T-cell (primary cell): ENCODE data around the gene SP7. TPM values are rescaled to one million over a fixed set of nuclear protein-coding genes. Genes with fewer than 3 reads are reported as not detected.
"Not testable (repeated sequence)": the region's sequence is repeated elsewhere in the genome, so short reads cannot be mapped to it uniquely, and the experiment has no call there.

Source experiments
- ATAC-seq, 4 experiments: fragments of 200-7000 bp in 3 of 4; fragments of 150-1000 bp in 1 of 4; cut with Tn5 transposase; replicated peaks in 1 of 4; 1 replicate in 3 of 4; 2 replicates in 1 of 4; pipeline ENCODE4 v1.10.0; 2021; ENCODE audit warnings: moderate library complexity in 3 of 4, mild to moderate bottlenecking in 2 of 4, moderate number of reproducible peaks in 1 of 4
- CTCF ChIA-PET, 2 donors: fragments of 300-600 bp; sonication (Branson Sonifier 250); formaldehyde crosslinking; loops; one replicate each; lab custom pipeline; 2022; ENCODE audit warnings: antibody characterized with exemption in 2 of 2; lab: Charles Lee
- POLR2A ChIA-PET, 2 donors: fragments of 300-600 bp; sonication (Branson Sonifier 250); formaldehyde crosslinking; loops; one replicate each; lab custom pipeline; 2022; ENCODE audit warnings: antibody characterized with exemption in 2 of 2; lab: Charles Lee
- DNase-seq, 35 experiments: peaks; one replicate each; pipeline versions ENCODE4 v3.0.0 to v3.0.0-alpha.2; 2013 to 2023
- H3K27ac ChIP-seq: one replicate; pipeline ENCODE4 v1.5.1; 2013; ENCODE audit warnings: low read length
- H3K27me3 ChIP-seq, 2 experiments: replicated peaks in 1 of 2; 1 replicate in 1 of 2; 2 replicates in 1 of 2; pipeline versions ENCODE4 v1.6.1 to v1.7.0; 2013; ENCODE audit warnings: low read length in 1 of 2, mixed read lengths in 1 of 2; ENCODE audit not compliant: control insufficient read depth in 2 of 2, insufficient read depth in 2 of 2; ENCODE audit errors: extremely low read depth in 1 of 2
- H3K36me3 ChIP-seq, 2 donors: 1 replicate in 1 of 2; 2 replicates in 1 of 2; pipeline versions ENCODE4 v1.6.1 to v1.7.0; 2013; ENCODE audit warnings: low read length in 1 of 2; ENCODE audit not compliant: control insufficient read depth in 2 of 2, insufficient read depth in 1 of 2; ENCODE audit errors: extremely low read depth in 1 of 2
- H3K4me1 ChIP-seq, 2 experiments: 1 replicate in 1 of 2; 2 replicates in 1 of 2; pipeline versions ENCODE4 v1.6.1 to v1.7.0; 2013; ENCODE audit warnings: low read length in 2 of 2, mixed read lengths in 1 of 2; ENCODE audit not compliant: insufficient read depth in 2 of 2, control insufficient read depth in 1 of 2; ENCODE audit errors: extremely low read depth in 1 of 2
- H3K4me3 ChIP-seq, 2 donors: 1 replicate in 1 of 2; 2 replicates in 1 of 2; pipeline versions ENCODE4 v1.5.1 to v1.7.0; 2013; ENCODE audit warnings: mild to moderate bottlenecking in 2 of 2, low read length in 1 of 2, moderate library complexity in 1 of 2; ENCODE audit not compliant: control insufficient read depth in 1 of 2; ENCODE audit errors: extremely low read depth in 1 of 2
- H3K9me3 ChIP-seq: 2 replicates; pipeline ENCODE4 v1.7.0; 2013
- H3K27ac Mint-ChIP-seq, 2 donors: one replicate each; pipeline ENCODE4 v1.8.0; 2020 to 2021; ENCODE audit warnings: mild to moderate bottlenecking in 2 of 2, mixed read lengths in 2 of 2
- H3K27me3 Mint-ChIP-seq, 2 donors: one replicate each; pipeline ENCODE4 v1.8.0; 2021 to 2022; ENCODE audit warnings: mixed read lengths in 2 of 2
- H3K36me3 Mint-ChIP-seq: one replicate; pipeline ENCODE4 v1.8.0; 2021; ENCODE audit warnings: mixed read lengths
- H3K4me1 Mint-ChIP-seq, 3 donors: one replicate each; pipeline ENCODE4 v1.8.0; 2020 to 2022; ENCODE audit warnings: mixed read lengths in 3 of 3, mild to moderate bottlenecking in 1 of 3
- H3K4me3 Mint-ChIP-seq, 3 donors: one replicate each; pipeline ENCODE4 v1.8.0; 2020 to 2022; ENCODE audit warnings: mild to moderate bottlenecking in 3 of 3, mixed read lengths in 3 of 3, moderate library complexity in 3 of 3
- H3K9me3 Mint-ChIP-seq, 3 donors: one replicate each; pipeline ENCODE4 v1.8.0; 2020 to 2022; ENCODE audit warnings: mixed read lengths in 3 of 3
- WGBS: methylation state at CpG from one replicate; pipeline ENCODE4 v1.1.5; 2013; ENCODE audit warnings: missing lambda C conversion rate; ENCODE audit not compliant: insufficient coverage; 5-methylcytosine and 5-hydroxymethylcytosine counted together
- total RNA-seq, 35 experiments: library from RNA in 6 of 35; stranded (reverse) in 6 of 35; fragments of 120-200 nt in 1 of 35; gene quantifications; one replicate each; pipeline versions ENCODE4 v1.2.1 to v1.2.4 and lab custom pipeline; 2013 to 2026

The SP7 gene
- total RNA-seq, 5 donors from 2014 or later (not counting 1 experiment from before 2014, with no cell fraction given) = 0.12 TPM; not detected in 4

DNA sequence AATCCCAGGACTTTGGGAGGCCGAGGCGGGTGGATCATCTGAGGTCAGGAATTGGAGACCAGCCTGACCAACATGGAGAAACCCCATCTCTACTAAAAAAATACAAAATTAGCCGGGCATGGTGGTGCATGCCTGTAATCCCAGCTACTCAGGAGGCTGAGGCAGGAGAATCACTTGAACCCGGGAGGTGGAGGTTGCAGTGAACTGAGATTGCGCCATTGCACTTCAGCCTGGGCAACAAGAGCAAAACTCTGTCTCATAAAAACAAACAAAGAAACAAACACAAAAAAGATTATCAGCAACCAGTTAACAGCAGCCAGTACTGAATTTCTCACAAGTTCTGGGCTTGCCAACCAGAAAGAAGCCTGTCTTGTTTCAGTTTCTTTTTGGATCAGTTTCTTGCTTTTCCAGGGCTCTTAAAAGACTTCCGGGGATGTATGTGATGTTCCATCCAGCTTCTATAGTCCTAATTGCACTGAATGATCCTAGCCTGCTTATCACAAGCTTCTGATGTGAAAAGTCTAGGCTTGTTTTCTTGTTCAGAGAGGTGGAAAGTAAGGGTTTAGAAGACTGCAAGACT is 37.5 kb upstream of the SP7 start:
- Histone ChIP-seq H3K27ac (peak overlapping the region; percentile 8), H3K4me1 (peaks cover 9 to 44% of the 10 kb centered on the region in 2 experiments)
- ATAC-seq, H3K9me3 ChIP-seq, H3K36me3 ChIP-seq, H3K27me3 ChIP-seq, H3K27me3 Mint-ChIP-seq, H3K9me3 Mint-ChIP-seq, H3K36me3 Mint-ChIP-seq, H3K4me3 ChIP-seq: not testable (repeated sequence)
- Mint-ChIP-seq H3K27ac (peak overlapping the region; percentile 80 to 84), H3K4me3 (peak overlapping the region in 1 of 3 donors; percentile 17), H3K4me1 (peaks cover 29 to 38% (median 30%) of the 10 kb centered on the region in 3 donors)
- 80% methylated on average over 2 of the region's 6 CpGs for WGBS
- DNase-seq = peak in 1 of 35 experiments; percentile 17
- POLR2A ChIA-PET = interaction anchor here in 1 of 2 donors (0.5 kb wide), 1 partner anchor 66 kb away, joined by 11 read pairs; no protein-coding TSS in a partner anchor
- CTCF ChIA-PET = interaction anchor here in 1 of 2 donors (0.7 kb wide), 1 partner anchor 339 kb away, joined by 3 read pairs; no protein-coding TSS in a partner anchor

DNA sequence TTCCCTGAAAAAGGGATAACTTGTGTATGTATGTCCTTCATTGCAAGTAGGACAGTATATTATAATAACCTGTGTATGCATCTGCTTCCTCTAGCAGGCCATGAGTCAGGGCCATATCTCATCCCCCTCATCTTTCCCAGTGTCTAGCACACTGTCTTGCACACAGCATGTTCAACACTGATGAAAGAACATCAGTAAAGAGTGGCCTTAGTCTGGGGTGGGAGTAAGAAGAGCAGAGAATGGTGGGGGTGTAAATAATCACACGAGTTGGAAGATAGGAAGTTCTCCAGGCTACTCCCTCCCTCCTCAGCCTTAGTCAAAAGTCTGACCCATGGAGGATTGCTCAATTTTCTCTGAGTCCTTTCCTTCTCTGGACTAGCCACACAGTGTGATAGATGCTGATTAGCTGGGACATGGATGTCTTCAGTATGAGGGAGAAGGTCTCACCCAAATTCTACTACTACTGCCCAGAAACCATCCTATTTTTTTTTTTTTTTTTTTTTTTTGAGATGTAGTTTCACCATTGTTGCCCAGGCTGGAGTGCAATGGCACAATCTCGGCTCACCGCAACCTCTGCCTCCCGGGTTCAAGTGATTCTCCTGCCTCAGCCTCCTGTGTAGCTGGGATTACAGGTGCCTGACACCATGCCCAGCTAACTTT is 29.2 kb upstream of the SP7 start:
- POLR2A ChIA-PET = no interaction called here
- no peaks in the 10 kb centered on the region for H3K27me3 Mint-ChIP-seq
- H3K27ac ChIP-seq = no peak overlapping the region
- peaks cover 2 to 27% of the 10 kb centered on the region in 2 experiments for H3K4me1 ChIP-seq
- no peaks in the 10 kb centered on the region for H3K9me3 ChIP-seq
- H3K4me3 ChIP-seq = no peak overlapping the region
- DNase-seq = no peak
- no peaks in the 10 kb centered on the region for H3K9me3 Mint-ChIP-seq
- H3K36me3 Mint-ChIP-seq = no peaks in the 10 kb centered on the region
- no CpG with 5 or more reads among the region's 4 CpGs for WGBS
- peaks cover 8 to 15% (median 11%) of the 10 kb centered on the region in 3 donors for H3K4me1 Mint-ChIP-seq
- CTCF ChIA-PET = interaction anchor here in 1 of 2 donors (0.7 kb wide), 1 partner anchor 381 kb away, joined by 4 read pairs; no protein-coding TSS in a partner anchor
- no peaks in the 10 kb centered on the region for H3K27me3 ChIP-seq
- peak overlapping the region in 1 of 3 donors; percentile 38 for H3K4me3 Mint-ChIP-seq
- ATAC-seq = no peak
- H3K36me3 ChIP-seq = no peaks in the 10 kb centered on the region
- H3K27ac Mint-ChIP-seq = peak overlapping the region; percentile 77 to 87

DNA sequence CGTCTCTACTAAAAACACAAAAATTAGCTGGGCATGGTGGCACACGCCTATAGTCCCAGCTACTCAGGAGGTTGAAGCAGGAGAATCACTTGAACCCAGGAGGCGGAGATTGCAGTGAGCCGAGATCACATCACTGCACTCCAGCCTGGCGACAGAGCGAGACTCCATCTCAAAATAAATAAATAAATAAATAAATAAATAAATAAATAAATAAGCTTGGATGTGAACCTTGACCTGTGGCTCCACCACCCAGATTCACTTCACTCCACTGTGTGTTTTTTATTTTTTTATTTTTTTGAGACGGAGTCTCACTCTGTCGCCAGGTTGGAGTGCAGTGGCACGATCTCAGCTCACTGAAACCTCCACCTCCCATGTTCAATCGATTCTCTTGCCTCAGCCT is 25.5 kb upstream of the SP7 start:
- not testable (repeated sequence) for DNase-seq, H3K36me3 Mint-ChIP-seq, H3K27me3 Mint-ChIP-seq, ATAC-seq, H3K4me1 ChIP-seq, H3K36me3 ChIP-seq, H3K9me3 Mint-ChIP-seq, H3K9me3 ChIP-seq, H3K27ac Mint-ChIP-seq, H3K4me3 Mint-ChIP-seq, H3K27me3 ChIP-seq, H3K4me3 ChIP-seq, H3K27ac ChIP-seq
- ChIA-PET CTCF (interaction anchor here in 1 of 2 donors (0.8 to 1.2 kb wide), 2 partner anchors 9 to 60 kb away, joined by 3 to 4 read pairs; no protein-coding TSS in a partner anchor), POLR2A (interaction anchor here in 1 of 2 donors (1.0 kb wide), 1 partner anchor 14 kb away, joined by 3 read pairs; no protein-coding TSS in a partner anchor)
- peaks cover 5 to 11% (median 8%) of the 10 kb centered on the region in 3 donors for H3K4me1 Mint-ChIP-seq
- WGBS = no CpG with 5 or more reads among the region's 10 CpGs

DNA sequence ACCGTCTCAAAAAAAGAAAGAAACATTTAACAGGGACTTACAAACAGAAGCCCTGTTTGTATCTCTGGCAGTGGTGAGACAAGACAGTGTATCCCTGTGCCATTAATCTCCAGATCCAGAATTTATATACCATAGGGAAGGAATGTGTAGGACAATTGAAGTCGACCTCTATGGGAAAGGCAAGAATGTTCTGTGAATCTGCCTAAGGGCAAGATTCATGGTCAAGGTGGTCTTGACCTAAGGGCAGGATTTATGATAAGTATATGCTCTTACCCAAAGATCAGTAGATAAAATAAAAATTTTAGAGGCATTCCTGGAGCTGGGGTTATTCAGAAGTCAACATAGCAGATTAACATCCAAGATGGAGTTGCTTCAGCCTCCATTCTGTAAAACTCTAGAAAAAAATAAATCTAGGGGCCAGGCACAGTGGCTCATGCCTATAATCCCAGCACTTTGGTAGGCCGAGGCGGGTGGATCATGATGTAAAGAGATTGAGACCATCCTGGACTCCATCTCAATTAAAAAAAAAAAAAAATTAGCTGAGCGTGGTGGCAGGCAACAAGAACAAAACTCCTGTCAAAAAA is 22.8 kb upstream of the SP7 start:
- Mint-ChIP-seq H3K4me1 (peaks cover 0 to 2% (median 0%) of the 10 kb centered on the region in 3 donors), H3K9me3 (no peaks in the 10 kb centered on the region), H3K4me3 (no peak overlapping the region), H3K27ac (no peak overlapping the region), H3K36me3 (no peaks in the 10 kb centered on the region), H3K27me3 (no peaks in the 10 kb centered on the region)
- ChIA-PET POLR2A (interaction anchor here (0.6 kb wide), 2 partner anchors 28 to 416 kb away, joined by 3 to 16 read pairs; no protein-coding TSS in a partner anchor), CTCF (interaction anchor here in 1 of 2 donors (0.5 kb wide), 1 partner anchor 390 kb away, joined by 3 read pairs; no protein-coding TSS in a partner anchor)
- Histone ChIP-seq H3K9me3 (no peaks in the 10 kb centered on the region), H3K36me3 (no peaks in the 10 kb centered on the region), H3K27me3 (no peaks in the 10 kb centered on the region), H3K27ac (no peak overlapping the region), H3K4me3 (no peak overlapping the region), H3K4me1 (no peaks in the 10 kb centered on the region)
- DNase-seq = no peak
- WGBS = no CpG with 5 or more reads among the region's 5 CpGs
- ATAC-seq = no peak

DNA sequence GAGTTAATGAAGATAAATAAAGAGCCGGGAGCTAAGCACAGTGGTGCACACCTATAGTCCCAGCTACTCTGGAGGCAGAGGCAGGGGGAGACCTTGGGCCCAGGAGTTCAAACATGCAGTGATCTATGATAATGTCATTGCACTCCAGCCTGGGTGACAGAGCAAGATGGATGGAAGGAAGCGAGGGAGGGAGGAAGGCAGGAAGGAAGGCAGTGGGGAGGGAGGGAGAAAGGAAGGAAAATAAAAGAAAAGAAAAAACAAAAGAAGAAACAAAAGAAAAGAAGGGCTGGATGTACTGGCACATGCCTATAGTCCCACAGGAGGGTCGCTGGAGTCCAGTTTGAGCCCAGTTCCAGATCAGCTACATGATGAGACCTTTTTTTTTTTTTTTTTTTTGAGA is 19.0 kb upstream of the SP7 start:
- Histone ChIP-seq H3K4me1 (peaks cover 0 to 6% of the 10 kb centered on the region in 2 experiments), H3K27me3 (no peaks in the 10 kb centered on the region), H3K4me3 (no peak overlapping the region), H3K36me3 (no peaks in the 10 kb centered on the region), H3K27ac (no peak overlapping the region), H3K9me3 (no peaks in the 10 kb centered on the region)
- H3K36me3 Mint-ChIP-seq = no peaks in the 10 kb centered on the region
- peaks cover 6 to 7% (median 6%) of the 10 kb centered on the region in 3 donors for H3K4me1 Mint-ChIP-seq
- H3K4me3 Mint-ChIP-seq = no peak overlapping the region
- no peak for DNase-seq
- ATAC-seq = no peak
- WGBS = no CpG with 5 or more reads among the region's 3 CpGs
- no peak overlapping the region for H3K27ac Mint-ChIP-seq
- H3K27me3 Mint-ChIP-seq = no peaks in the 10 kb centered on the region
- ChIA-PET POLR2A (interaction anchor here (0.6 to 0.7 kb wide), 3 partner anchors 23 to 55 kb away, joined by 8 to 10 read pairs (median 9); no protein-coding TSS in a partner anchor), CTCF (interaction anchor here (0.6 to 1.1 kb wide), 7 partner anchors 27 to 1067 kb away, joined by 3 to 9 read pairs (median 4); partner anchors contain the start of genes CSAD (in 1 of the 2) and ZNF740 (in 1 of the 2))
- H3K9me3 Mint-ChIP-seq = no peaks in the 10 kb centered on the region

DNA sequence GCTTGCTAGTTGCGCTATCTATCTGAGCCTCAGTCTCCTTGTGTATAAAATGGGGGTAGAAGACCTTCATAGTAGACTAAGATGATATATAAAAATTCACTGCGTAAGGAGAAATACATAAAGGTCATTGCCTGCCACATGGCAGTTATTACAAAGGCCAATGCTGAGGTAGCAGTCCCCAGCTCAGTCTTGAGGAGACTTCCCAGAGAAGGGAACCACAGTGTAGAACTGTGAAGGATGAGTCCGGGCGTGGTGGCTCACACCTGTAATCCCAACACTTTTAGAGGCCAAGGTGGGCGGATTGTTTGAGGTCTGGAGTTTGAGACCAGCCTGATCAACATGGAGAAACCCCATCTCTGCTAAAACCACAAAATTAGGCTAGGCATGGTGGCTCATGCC is 17.1 kb upstream of the SP7 start:
- Histone ChIP-seq H3K27me3 (no peaks in the 10 kb centered on the region), H3K9me3 (no peaks in the 10 kb centered on the region), H3K4me3 (no peak overlapping the region), H3K4me1 (peaks cover 0 to 6% of the 10 kb centered on the region in 2 experiments), H3K27ac (no peak overlapping the region), H3K36me3 (no peaks in the 10 kb centered on the region)
- ATAC-seq (no peak), DNase-seq (no peak)
- Mint-ChIP-seq H3K4me1 (peaks cover 6 to 7% (median 6%) of the 10 kb centered on the region in 3 donors), H3K27me3 (no peaks in the 10 kb centered on the region), H3K4me3 (no peak overlapping the region), H3K27ac (no peak overlapping the region), H3K36me3 (no peaks in the 10 kb centered on the region), H3K9me3 (no peaks in the 10 kb centered on the region)
- ChIA-PET POLR2A (no interaction called here), CTCF (interaction anchor here (0.7 to 3.6 kb wide), 15 partner anchors 8 to 159 kb away, joined by 3 to 54 read pairs (median 7); partner anchors contain the start of genes SP1 (in 2 of the 2), AAAS (in 1 of the 2) and NPFF (in 1 of the 2))
- WGBS = 90% methylated on average over 2 of the region's 5 CpGs
